Smooth muscle cell (in vitro differentiated cells): ENCODE data around the gene STIP1. TPM values are rescaled to one million over a fixed set of nuclear protein-coding genes. Genes with fewer than 3 reads are reported as not detected.

Experiments used
- DNase-seq: peaks from one replicate; lab custom pipeline; 2025; ENCODE audit not compliant: unreplicated experiment; lab: John Stamatoyannopoulos, UW
- H2AFZ ChIP-seq: fragments of 200-600 bp; sonication (generic); 2 replicates; pipeline ENCODE4 v1.6.0; 2016; ENCODE audit warnings: antibody characterized with exemption, low read depth, mild to moderate bottlenecking
- H3F3A ChIP-seq: fragments of 200-600 bp; sonication (generic); 2 replicates; pipeline ENCODE4 v1.6.0; 2017; ENCODE audit warnings: antibody characterized with exemption, low read depth
- H3K27ac ChIP-seq: fragments of 200-600 bp; sonication (generic); 2 replicates; pipeline ENCODE4 v1.5.1; 2016; ENCODE audit warnings: low read depth, mild to moderate bottlenecking
- H3K27me3 ChIP-seq: fragments of 200-600 bp; sonication (generic); 2 replicates; pipeline ENCODE4 v1.6.1; 2016; ENCODE audit warnings: low read depth, mild to moderate bottlenecking
- H3K36me3 ChIP-seq: fragments of 200-600 bp; sonication (generic); 2 replicates; pipeline ENCODE4 v1.5.1; 2016; ENCODE audit warnings: low read depth
- H3K4me1 ChIP-seq: fragments of 200-600 bp; sonication (generic); 2 replicates; pipeline ENCODE4 v1.5.1; 2016; ENCODE audit warnings: low read depth
- H3K4me2 ChIP-seq: fragments of 200-600 bp; sonication (generic); 2 replicates; pipeline ENCODE4 v1.6.0; 2016; ENCODE audit warnings: mild to moderate bottlenecking
- H3K4me3 ChIP-seq: fragments of 200-600 bp; sonication (generic); 2 replicates; pipeline ENCODE4 v1.5.1; 2016; ENCODE audit warnings: mild to moderate bottlenecking
- H3K79me2 ChIP-seq: fragments of 200-600 bp; sonication (generic); 2 replicates; pipeline ENCODE4 v1.6.0; 2016; ENCODE audit warnings: low read depth, mild to moderate bottlenecking
- H3K9ac ChIP-seq: fragments of 200-600 bp; sonication (generic); 2 replicates; pipeline ENCODE4 v1.6.0; 2016; ENCODE audit warnings: low read depth
- H3K9me3 ChIP-seq: fragments of 200-600 bp; sonication (generic); replicated peaks from 2 replicates; pipeline ENCODE4 v1.5.1; 2016; ENCODE audit warnings: low read depth
- H4K20me1 ChIP-seq: fragments of 200-600 bp; sonication (generic); 2 replicates; pipeline ENCODE4 v1.6.0; 2016; ENCODE audit warnings: low read depth
- WGBS: methylation state at CpG from one replicate; pipeline ENCODE4 v1.1.7; 2016; ENCODE audit warnings: low lambda C conversion rate; 5-methylcytosine and 5-hydroxymethylcytosine counted together
- polyA plus RNA-seq: library from polyadenylated mRNA; unstranded; fragments of >200 nt; fragmentation: Nextera tagmentation; extraction: Ambion mirVana; gene quantifications from 2 replicates; pipeline ENCODE4 v1.2.1, GENCODE V29; 2016
- total RNA-seq: library from RNA; depleted of rRNA; stranded (reverse); fragments of >200 nt; gene quantifications from 2 replicates; pipeline ENCODE4 v1.2.3, GENCODE V29; 2014
- TF ChIP-seq, protein P1 (sequence below): fragments of 200-600 bp; sonication (generic); IDR thresholded peaks from 2 replicates; pipeline ENCODE4 v1.5.1; 2017; ENCODE audit warnings: borderline replicate concordance, mild to moderate bottlenecking, antibody characterized with exemption; ENCODE audit not compliant: insufficient read depth, poor library complexity, severe bottlenecking

Gene STIP1
- total and polyA plus RNA-seq, 2 experiments from 2014 or later = 114 to 117 TPM

DNA sequence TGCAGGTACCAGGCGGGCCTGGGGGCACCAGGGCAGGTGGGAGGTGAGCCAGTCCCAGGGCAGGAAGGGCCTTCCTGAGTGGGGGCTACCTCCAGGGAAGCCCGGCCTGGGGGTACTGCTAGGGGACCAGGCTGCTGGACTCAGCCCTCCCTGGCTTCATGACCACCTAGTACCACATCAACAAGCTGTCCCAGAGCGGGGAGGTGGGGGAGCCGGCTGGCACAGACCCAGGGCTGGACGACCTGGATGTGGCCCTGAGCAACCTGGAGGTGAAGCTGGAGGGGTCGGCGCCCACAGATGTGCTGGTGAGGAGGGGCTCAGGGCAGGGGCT lies 33.3 kb downstream of the STIP1 start:
- Histone ChIP-seq H2AFZ (no peak overlapping the region), H3K79me2 (no peaks in the 10 kb centered on the region), H3K4me3 (no peak overlapping the region), H3K4me1 (no peaks in the 10 kb centered on the region), H3K27me3 (no peaks in the 10 kb centered on the region), H3K27ac (no peak overlapping the region), H4K20me1 (no peaks in the 10 kb centered on the region), H3K9ac (no peak overlapping the region), H3F3A (no peaks in the 10 kb centered on the region), H3K36me3 (no peaks in the 10 kb centered on the region), H3K4me2 (no peak overlapping the region), H3K9me3 (no peaks in the 10 kb centered on the region)
- DNase-seq = no peak
- TF ChIP-seq, protein P1, sequence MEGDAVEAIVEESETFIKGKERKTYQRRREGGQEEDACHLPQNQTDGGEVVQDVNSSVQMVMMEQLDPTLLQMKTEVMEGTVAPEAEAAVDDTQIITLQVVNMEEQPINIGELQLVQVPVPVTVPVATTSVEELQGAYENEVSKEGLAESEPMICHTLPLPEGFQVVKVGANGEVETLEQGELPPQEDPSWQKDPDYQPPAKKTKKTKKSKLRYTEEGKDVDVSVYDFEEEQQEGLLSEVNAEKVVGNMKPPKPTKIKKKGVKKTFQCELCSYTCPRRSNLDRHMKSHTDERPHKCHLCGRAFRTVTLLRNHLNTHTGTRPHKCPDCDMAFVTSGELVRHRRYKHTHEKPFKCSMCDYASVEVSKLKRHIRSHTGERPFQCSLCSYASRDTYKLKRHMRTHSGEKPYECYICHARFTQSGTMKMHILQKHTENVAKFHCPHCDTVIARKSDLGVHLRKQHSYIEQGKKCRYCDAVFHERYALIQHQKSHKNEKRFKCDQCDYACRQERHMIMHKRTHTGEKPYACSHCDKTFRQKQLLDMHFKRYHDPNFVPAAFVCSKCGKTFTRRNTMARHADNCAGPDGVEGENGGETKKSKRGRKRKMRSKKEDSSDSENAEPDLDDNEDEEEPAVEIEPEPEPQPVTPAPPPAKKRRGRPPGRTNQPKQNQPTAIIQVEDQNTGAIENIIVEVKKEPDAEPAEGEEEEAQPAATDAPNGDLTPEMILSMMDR = no peak
- WGBS = 97% methylated on average over 6 of the region's 7 CpGs

DNA sequence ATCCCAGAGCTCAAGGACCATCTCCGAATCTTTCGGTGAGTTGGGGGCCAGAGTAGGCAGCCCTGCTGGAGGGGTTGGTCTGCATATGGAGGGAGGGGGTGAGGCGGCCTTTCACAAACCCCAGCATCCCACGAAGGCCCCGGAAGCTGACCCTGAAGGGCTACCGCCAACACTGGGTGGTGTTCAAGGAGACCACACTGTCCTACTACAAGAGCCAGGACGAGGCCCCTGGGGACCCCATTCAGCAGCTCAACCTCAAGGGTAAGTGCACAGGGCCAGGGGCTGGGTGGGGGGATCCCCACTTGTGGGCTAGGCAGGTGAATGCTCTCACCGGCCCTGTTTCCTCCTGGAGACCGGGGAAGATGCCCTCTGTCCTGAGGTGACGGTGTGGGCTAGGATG lies 33.8 kb downstream of the STIP1 start:
- no peaks in the 10 kb centered on the region for H3F3A ChIP-seq
- TF ChIP-seq, protein P1 = no peak
- H2AFZ ChIP-seq = no peak overlapping the region
- no peaks in the 10 kb centered on the region for H3K27me3 ChIP-seq
- H3K9me3 ChIP-seq = no peaks in the 10 kb centered on the region
- no peak for DNase-seq
- WGBS = 98% methylated on average over 7 of the region's 10 CpGs
- no peak overlapping the region for H3K9ac ChIP-seq
- H3K4me3 ChIP-seq = no peak overlapping the region
- H4K20me1 ChIP-seq = no peaks in the 10 kb centered on the region
- no peaks in the 10 kb centered on the region for H3K36me3 ChIP-seq
- H3K27ac ChIP-seq = no peak overlapping the region
- H3K4me2 ChIP-seq = no peak overlapping the region
- H3K4me1 ChIP-seq = no peaks in the 10 kb centered on the region
- no peaks in the 10 kb centered on the region for H3K79me2 ChIP-seq

GRCh38 chr11:64220271-64220670 lies 34.3 kb downstream of the STIP1 start:
- Histone ChIP-seq H3K9ac (no peak overlapping the region), H3K4me2 (no peak overlapping the region), H3K79me2 (no peaks in the 10 kb centered on the region), H3K27me3 (no peaks in the 10 kb centered on the region), H3K9me3 (no peaks in the 10 kb centered on the region), H2AFZ (no peak overlapping the region), H3K4me1 (no peaks in the 10 kb centered on the region), H4K20me1 (no peaks in the 10 kb centered on the region), H3K36me3 (no peaks in the 10 kb centered on the region), H3K27ac (no peak overlapping the region), H3K4me3 (no peak overlapping the region), H3F3A (no peaks in the 10 kb centered on the region)
- WGBS = 98% methylated on average over 15 of the region's 17 CpGs
- TF ChIP-seq, protein P1 = no peak
- no peak for DNase-seq

DNA sequence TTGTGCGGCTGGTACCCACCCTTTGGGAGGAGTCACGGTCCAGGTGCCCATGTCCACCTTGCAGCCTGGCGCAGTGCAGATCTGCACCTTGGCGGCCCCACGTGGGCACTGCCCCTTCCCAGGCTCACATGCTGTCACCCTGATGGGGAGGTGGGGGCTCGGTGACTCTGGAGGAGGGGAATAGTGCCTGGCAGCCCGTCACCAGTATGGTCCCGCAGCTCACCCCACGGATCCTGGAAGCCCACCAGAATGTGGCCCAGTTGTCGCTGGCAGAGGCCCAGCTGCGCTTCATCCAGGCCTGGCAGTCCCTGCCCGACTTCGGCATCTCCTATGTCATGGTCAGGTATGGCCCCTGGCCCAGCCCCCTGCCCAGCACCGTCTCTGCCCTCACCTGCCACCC lies 34.8 kb downstream of the STIP1 start:
- Histone ChIP-seq H3F3A (no peaks in the 10 kb centered on the region), H3K4me1 (no peaks in the 10 kb centered on the region), H3K36me3 (no peaks in the 10 kb centered on the region), H3K4me2 (no peak overlapping the region), H3K4me3 (no peak overlapping the region), H3K27me3 (no peaks in the 10 kb centered on the region), H3K79me2 (no peaks in the 10 kb centered on the region), H2AFZ (no peak overlapping the region), H3K27ac (no peak overlapping the region), H3K9ac (no peak overlapping the region), H4K20me1 (no peaks in the 10 kb centered on the region), H3K9me3 (no peaks in the 10 kb centered on the region)
- TF ChIP-seq, protein P1 = no peak
- WGBS = 97% methylated on average over 13 of the region's 14 CpGs
- no peak for DNase-seq
